Endothelial cell of umbilical vein (primary cell): ENCODE measurements around the gene STMN3.

Source experiments
- EZH2 ChIP-seq: IDR thresholded peaks from 2 replicates; pipeline ENCODE4 v1.6.1; 2012; ENCODE audit warnings: borderline replicate concordance, low read depth, mild to moderate bottlenecking, moderate library complexity, low read length, inconsistent platforms; ENCODE audit not compliant: severe bottlenecking
- FOS ChIP-seq: IDR thresholded peaks from 2 replicates; pipeline ENCODE4 v1.6.1; 2011; ENCODE audit warnings: mild to moderate bottlenecking, low read length, moderate library complexity, borderline replicate concordance; ENCODE audit not compliant: insufficient read depth
- JUN ChIP-seq: IDR thresholded peaks from 2 replicates; pipeline ENCODE4 v1.6.1; 2011; ENCODE audit warnings: borderline replicate concordance, low read depth; ENCODE audit not compliant: insufficient read length, insufficient read depth
- MYC ChIP-seq: IDR thresholded peaks from one replicate; pipeline ENCODE4 v1.6.1; 2011; ENCODE audit warnings: mild to moderate bottlenecking, low read depth, low read length
- POLR2A ChIP-seq: IDR thresholded peaks from 2 replicates; pipeline ENCODE4 v1.6.1; 2012; ENCODE audit warnings: low read depth, mild to moderate bottlenecking, control low read depth, low read length
- POLR2AphosphoS5 ChIP-seq: IDR thresholded peaks from 2 replicates; pipeline ENCODE4 v1.6.1; 2012; ENCODE audit warnings: low read depth, mild to moderate bottlenecking, control low read depth, low read length, moderate library complexity; ENCODE audit not compliant: insufficient read depth
- TF ChIP-seq, protein P1 (sequence below), 2 donors: IDR thresholded peaks; 1 replicate in 1 of 2; 2 replicates in 1 of 2; pipeline ENCODE4 v1.5.1; 2011; ENCODE audit warnings: low read length in 2 of 2, mild to moderate bottlenecking in 2 of 2, moderate library complexity in 2 of 2, control low read depth in 1 of 2, inconsistent platforms in 1 of 2, low read depth in 1 of 2; ENCODE audit not compliant: insufficient read depth in 1 of 2; ENCODE audit errors: extremely low read depth in 1 of 2

- TF ChIP-seq POLR2A, result no peak
- TF ChIP-seq, protein P1, sequence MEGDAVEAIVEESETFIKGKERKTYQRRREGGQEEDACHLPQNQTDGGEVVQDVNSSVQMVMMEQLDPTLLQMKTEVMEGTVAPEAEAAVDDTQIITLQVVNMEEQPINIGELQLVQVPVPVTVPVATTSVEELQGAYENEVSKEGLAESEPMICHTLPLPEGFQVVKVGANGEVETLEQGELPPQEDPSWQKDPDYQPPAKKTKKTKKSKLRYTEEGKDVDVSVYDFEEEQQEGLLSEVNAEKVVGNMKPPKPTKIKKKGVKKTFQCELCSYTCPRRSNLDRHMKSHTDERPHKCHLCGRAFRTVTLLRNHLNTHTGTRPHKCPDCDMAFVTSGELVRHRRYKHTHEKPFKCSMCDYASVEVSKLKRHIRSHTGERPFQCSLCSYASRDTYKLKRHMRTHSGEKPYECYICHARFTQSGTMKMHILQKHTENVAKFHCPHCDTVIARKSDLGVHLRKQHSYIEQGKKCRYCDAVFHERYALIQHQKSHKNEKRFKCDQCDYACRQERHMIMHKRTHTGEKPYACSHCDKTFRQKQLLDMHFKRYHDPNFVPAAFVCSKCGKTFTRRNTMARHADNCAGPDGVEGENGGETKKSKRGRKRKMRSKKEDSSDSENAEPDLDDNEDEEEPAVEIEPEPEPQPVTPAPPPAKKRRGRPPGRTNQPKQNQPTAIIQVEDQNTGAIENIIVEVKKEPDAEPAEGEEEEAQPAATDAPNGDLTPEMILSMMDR (IDR thresholded peaks at IDR 0.05; ENCODE audit: extremely low read depth in 1 of 2, insufficient read depth in 1 of 2, low read depth in 1 of 2, low read length in 2 of 2), result no peak
- no peak for TF ChIP-seq FOS
- TF ChIP-seq MYC, result no peak
- TF ChIP-seq JUN, result no peak
- no peak for TF ChIP-seq EZH2
- no peak for TF ChIP-seq POLR2AphosphoS5
These were observed 8.0 kb downstream of the STMN3 start for GRCh38 chr20:63645218-63645617.
